HepG2 (cell line): ENCODE measurements around the gene ZCCHC8. TPM values are rescaled to one million over a fixed set of nuclear protein-coding genes. Genes with fewer than 3 reads are reported as not detected.
A peak's percentile ranks its signal among the peaks of the same experiment; 100 is the strongest.

Experiments
- ASH2L ChIP-seq: fragments of 300-600, 200-600 bp; sonication (generic); IDR thresholded peaks from 2 replicates; pipeline ENCODE4 v1.7.0; 2017; ENCODE audit warnings: low read depth, mild to moderate bottlenecking, moderate library complexity, mixed read lengths, low read length; ENCODE audit not compliant: insufficient read length
- CEBPG ChIP-seq: IDR thresholded peaks from 2 replicates; pipeline ENCODE4 v1.6.1; 2016
- DPF2 ChIP-seq: sonication (generic); formaldehyde crosslinking; IDR thresholded peaks from 2 replicates; pipeline ENCODE4 v1.4.0; 2020; ENCODE audit warnings: mild to moderate bottlenecking, low read depth, missing genetic modification reagents, borderline replicate concordance
- FIP1L1 ChIP-seq: fragments of 200-400 bp; formaldehyde crosslinking; IDR thresholded peaks from 2 replicates; pipeline ENCODE4 v1.6.1; 2018; ENCODE audit warnings: low read depth, mild to moderate bottlenecking, low read length, moderate library complexity, borderline replicate concordance; ENCODE audit not compliant: insufficient read depth
- HES4 ChIP-seq: sonication (generic); formaldehyde crosslinking; IDR thresholded peaks from 2 replicates; pipeline ENCODE4 v1.9.0; 2021; ENCODE audit warnings: mild to moderate bottlenecking, missing genetic modification reagents, borderline replicate concordance
- HOXA9 ChIP-seq: sonication (generic); formaldehyde crosslinking; IDR thresholded peaks from 2 replicates; pipeline ENCODE4 v1.8.1; 2022; ENCODE audit warnings: missing genetic modification reagents, mild to moderate bottlenecking, moderate library complexity, borderline replicate concordance
- KAT8 ChIP-seq: IDR thresholded peaks from 2 replicates; pipeline ENCODE4 v1.6.1; 2016; ENCODE audit warnings: missing genetic modification reagents, missing compliant biosample characterization
- MED13 ChIP-seq: sonication (generic); formaldehyde crosslinking; IDR thresholded peaks from 2 replicates; pipeline ENCODE4 v1.5.0; 2020; ENCODE audit warnings: missing genetic modification reagents
- MXD4 ChIP-seq: IDR thresholded peaks from 2 replicates; pipeline ENCODE4 v1.6.1; 2016; ENCODE audit warnings: mild to moderate bottlenecking, missing biosample characterization, missing genetic modification reagents
- TOE1 ChIP-seq: sonication (generic); formaldehyde crosslinking; IDR thresholded peaks from 2 replicates; pipeline ENCODE4 v1.4.0; 2020; ENCODE audit warnings: mild to moderate bottlenecking, missing genetic modification reagents
- ZBTB3 ChIP-seq: sonication (generic); formaldehyde crosslinking; IDR thresholded peaks from 2 replicates; pipeline ENCODE4 v1.4.0; 2020; ENCODE audit warnings: low read depth, mild to moderate bottlenecking, moderate library complexity, missing genetic modification reagents, borderline replicate concordance
- ZKSCAN1 ChIP-seq: fragments of 150-350 bp; IDR thresholded peaks from 2 replicates; pipeline ENCODE4 v1.6.1; 2014; ENCODE audit warnings: low read length
- ZNF543 ChIP-seq: sonication (generic); formaldehyde crosslinking; IDR thresholded peaks from 2 replicates; pipeline ENCODE4 v1.4.0; 2020; ENCODE audit warnings: mild to moderate bottlenecking, missing genetic modification reagents
- ZNF7 ChIP-seq: IDR thresholded peaks from 2 replicates; pipeline ENCODE4 v1.6.1; 2016; ENCODE audit warnings: missing biosample characterization, missing genetic modification reagents
- polyA plus RNA-seq, 8 experiments: library from polyadenylated mRNA; depleted of rRNA in 3 of 8; stranded (reverse) in 7 of 8; unstranded in 1 of 8; fragments of >200 nt; fragmentation: Illumina TruSeq in 4 of 8; extraction: Trizol in 4 of 8; gene quantifications; 2 replicates each; pipeline versions ENCODE4 v1.2.1 to v1.2.3, GENCODE V29; 2011 to 2016; ENCODE audit warnings: low read depth in 4 of 8, missing spikeins in 1 of 8, mixed read lengths in 1 of 8; ENCODE audit not compliant: insufficient read depth in 1 of 8
- total RNA-seq, 5 experiments: library from RNA; depleted of rRNA; stranded (reverse); fragments of >200 nt; fragmentation: Illumina TruSeq; extraction: Trizol; gene quantifications; 2 replicates each; pipeline ENCODE4 v1.2.3, GENCODE V29; 2016; ENCODE audit warnings: low read depth in 1 of 5
- TF ChIP-seq, protein P1 (sequence below): sonication (generic); formaldehyde crosslinking; conservative IDR thresholded peaks from 2 replicates; pipeline ENCODE4 v1.8.0; 2022; ENCODE audit warnings: low read depth, missing genetic modification reagents
- TF ChIP-seq, protein P2 (sequence below): sonication (generic); formaldehyde crosslinking; IDR thresholded peaks from 2 replicates; pipeline ENCODE4 v1.8.0; 2022; ENCODE audit warnings: missing genetic modification reagents, mild to moderate bottlenecking, borderline replicate concordance
- TF ChIP-seq, protein P3 (sequence below): sonication (generic); formaldehyde crosslinking; IDR thresholded peaks from 2 replicates; pipeline ENCODE4 v1.4.0; 2020; ENCODE audit warnings: missing genetic modification reagents, borderline replicate concordance
- TF ChIP-seq, protein P4 (sequence below): sonication (generic); formaldehyde crosslinking; IDR thresholded peaks from 2 replicates; pipeline ENCODE4 v1.5.0; 2020; ENCODE audit warnings: mild to moderate bottlenecking, missing genetic modification reagents, moderate library complexity
- TF ChIP-seq, protein P5 (sequence below): sonication (generic); formaldehyde crosslinking; IDR thresholded peaks from 2 replicates; pipeline ENCODE4 v1.5.0; 2020; ENCODE audit warnings: missing genetic modification reagents

Gene ZCCHC8
- total and polyA plus RNA-seq, 2 of the 13 experiments (the other 11 are each of a cell fraction or from before 2014, with no cell fraction given) = 18.6 to 20.9 TPM

DNA sequence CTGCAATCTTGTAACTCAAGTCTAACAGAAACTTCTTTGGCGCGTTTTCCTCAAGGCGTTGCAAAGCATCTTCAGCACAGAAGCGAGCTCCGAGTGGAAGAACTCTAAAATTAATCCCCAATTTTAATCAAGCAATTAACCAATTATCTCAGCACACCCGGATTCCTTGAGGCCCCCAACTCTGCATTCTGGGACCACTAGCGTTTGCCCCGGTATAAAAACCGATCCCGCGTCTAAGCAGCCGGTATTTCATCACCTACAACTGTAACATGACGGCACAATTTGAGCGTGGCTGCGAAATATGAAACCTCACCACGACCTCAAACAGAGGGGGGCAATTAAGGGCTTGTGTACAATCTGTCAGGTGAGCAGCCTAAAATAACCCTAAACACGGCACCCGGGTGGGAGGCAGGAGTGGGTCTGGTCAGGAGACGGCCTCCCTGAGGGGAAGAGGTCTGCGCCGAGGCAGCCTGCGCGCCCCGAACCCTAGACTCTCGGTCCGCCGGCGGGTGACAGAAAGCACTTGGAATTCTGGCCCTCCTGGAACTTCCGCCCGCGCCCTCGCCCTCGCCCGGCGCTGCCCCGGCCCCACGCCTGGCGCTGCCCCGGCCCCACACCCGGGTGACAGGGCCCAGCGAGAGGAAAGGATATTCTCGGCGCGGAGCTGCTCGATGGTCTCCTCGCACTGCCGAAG lies 594 bp downstream of the ZCCHC8 start (continued):
- TF ChIP-seq, protein P1, sequence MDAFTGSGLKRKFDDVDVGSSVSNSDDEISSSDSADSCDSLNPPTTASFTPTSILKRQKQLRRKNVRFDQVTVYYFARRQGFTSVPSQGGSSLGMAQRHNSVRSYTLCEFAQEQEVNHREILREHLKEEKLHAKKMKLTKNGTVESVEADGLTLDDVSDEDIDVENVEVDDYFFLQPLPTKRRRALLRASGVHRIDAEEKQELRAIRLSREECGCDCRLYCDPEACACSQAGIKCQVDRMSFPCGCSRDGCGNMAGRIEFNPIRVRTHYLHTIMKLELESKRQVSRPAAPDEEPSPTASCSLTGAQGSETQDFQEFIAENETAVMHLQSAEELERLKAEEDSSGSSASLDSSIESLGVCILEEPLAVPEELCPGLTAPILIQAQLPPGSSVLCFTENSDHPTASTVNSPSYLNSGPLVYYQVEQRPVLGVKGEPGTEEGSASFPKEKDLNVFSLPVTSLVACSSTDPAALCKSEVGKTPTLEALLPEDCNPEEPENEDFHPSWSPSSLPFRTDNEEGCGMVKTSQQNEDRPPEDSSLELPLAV = no peak
- TF ChIP-seq HES4 (CRISPR knock-in tag) (no peak), HOXA9 (no peak; the same call in 1 of the 2 replicates), TOE1 (CRISPR knock-in tag) (0 out of 2 replicates have a peak, but pooled peaks have one; percentile 32), ASH2L (peak; percentile 88), ZKSCAN1 (no peak), KAT8 (no peak), ZNF543 (0 out of 2 replicates have a peak, but pooled peaks have one; percentile 25), ZNF7 (CRISPR knock-in tag) (no peak), MXD4 (CRISPR knock-in tag) (no peak), CEBPG (CRISPR knock-in tag) (peak; percentile 79), ZBTB3 (no peak), FIP1L1 (no peak), MED13 (CRISPR knock-in tag) (no peak; the same call in 1 of the 2 replicates), DPF2 (no peak)
- TF ChIP-seq, protein P2, sequence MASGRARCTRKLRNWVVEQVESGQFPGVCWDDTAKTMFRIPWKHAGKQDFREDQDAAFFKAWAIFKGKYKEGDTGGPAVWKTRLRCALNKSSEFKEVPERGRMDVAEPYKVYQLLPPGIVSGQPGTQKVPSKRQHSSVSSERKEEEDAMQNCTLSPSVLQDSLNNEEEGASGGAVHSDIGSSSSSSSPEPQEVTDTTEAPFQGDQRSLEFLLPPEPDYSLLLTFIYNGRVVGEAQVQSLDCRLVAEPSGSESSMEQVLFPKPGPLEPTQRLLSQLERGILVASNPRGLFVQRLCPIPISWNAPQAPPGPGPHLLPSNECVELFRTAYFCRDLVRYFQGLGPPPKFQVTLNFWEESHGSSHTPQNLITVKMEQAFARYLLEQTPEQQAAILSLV (CRISPR knock-in tag) = peak; percentile 76; the same call in 1 of the 2 replicates
- TF ChIP-seq, protein P3, sequence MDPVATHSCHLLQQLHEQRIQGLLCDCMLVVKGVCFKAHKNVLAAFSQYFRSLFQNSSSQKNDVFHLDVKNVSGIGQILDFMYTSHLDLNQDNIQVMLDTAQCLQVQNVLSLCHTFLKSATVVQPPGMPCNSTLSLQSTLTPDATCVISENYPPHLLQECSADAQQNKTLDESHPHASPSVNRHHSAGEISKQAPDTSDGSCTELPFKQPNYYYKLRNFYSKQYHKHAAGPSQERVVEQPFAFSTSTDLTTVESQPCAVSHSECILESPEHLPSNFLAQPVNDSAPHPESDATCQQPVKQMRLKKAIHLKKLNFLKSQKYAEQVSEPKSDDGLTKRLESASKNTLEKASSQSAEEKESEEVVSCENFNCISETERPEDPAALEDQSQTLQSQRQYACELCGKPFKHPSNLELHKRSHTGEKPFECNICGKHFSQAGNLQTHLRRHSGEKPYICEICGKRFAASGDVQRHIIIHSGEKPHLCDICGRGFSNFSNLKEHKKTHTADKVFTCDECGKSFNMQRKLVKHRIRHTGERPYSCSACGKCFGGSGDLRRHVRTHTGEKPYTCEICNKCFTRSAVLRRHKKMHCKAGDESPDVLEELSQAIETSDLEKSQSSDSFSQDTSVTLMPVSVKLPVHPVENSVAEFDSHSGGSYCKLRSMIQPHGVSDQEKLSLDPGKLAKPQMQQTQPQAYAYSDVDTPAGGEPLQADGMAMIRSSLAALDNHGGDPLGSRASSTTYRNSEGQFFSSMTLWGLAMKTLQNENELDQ = no peak
- TF ChIP-seq, protein P4, sequence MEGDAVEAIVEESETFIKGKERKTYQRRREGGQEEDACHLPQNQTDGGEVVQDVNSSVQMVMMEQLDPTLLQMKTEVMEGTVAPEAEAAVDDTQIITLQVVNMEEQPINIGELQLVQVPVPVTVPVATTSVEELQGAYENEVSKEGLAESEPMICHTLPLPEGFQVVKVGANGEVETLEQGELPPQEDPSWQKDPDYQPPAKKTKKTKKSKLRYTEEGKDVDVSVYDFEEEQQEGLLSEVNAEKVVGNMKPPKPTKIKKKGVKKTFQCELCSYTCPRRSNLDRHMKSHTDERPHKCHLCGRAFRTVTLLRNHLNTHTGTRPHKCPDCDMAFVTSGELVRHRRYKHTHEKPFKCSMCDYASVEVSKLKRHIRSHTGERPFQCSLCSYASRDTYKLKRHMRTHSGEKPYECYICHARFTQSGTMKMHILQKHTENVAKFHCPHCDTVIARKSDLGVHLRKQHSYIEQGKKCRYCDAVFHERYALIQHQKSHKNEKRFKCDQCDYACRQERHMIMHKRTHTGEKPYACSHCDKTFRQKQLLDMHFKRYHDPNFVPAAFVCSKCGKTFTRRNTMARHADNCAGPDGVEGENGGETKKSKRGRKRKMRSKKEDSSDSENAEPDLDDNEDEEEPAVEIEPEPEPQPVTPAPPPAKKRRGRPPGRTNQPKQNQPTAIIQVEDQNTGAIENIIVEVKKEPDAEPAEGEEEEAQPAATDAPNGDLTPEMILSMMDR (CRISPR knock-in tag) = no peak
- TF ChIP-seq, protein P5, sequence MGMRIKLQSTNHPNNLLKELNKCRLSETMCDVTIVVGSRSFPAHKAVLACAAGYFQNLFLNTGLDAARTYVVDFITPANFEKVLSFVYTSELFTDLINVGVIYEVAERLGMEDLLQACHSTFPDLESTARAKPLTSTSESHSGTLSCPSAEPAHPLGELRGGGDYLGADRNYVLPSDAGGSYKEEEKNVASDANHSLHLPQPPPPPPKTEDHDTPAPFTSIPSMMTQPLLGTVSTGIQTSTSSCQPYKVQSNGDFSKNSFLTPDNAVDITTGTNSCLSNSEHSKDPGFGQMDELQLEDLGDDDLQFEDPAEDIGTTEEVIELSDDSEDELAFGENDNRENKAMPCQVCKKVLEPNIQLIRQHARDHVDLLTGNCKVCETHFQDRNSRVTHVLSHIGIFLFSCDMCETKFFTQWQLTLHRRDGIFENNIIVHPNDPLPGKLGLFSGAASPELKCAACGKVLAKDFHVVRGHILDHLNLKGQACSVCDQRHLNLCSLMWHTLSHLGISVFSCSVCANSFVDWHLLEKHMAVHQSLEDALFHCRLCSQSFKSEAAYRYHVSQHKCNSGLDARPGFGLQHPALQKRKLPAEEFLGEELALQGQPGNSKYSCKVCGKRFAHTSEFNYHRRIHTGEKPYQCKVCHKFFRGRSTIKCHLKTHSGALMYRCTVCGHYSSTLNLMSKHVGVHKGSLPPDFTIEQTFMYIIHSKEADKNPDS = no peak; the same call in 1 of the 2 replicates
